ENCODE data around the gene HJURP.

The HJURP gene

GRCh38 chr2:233862261-233862768 is 8.0 kb upstream of the HJURP start:
- H3K4me1 ChIP-seq (ENCODE audit: control insufficient read depth, insufficient read depth, low read length): no peaks in the 10 kb centered on the region
- H3K4me3 ChIP-seq (ENCODE audit: low read length): no peak overlapping the region
- no peaks in the 10 kb centered on the region for H3K9me3 ChIP-seq (ENCODE audit: control insufficient read depth, low read length)

DNA sequence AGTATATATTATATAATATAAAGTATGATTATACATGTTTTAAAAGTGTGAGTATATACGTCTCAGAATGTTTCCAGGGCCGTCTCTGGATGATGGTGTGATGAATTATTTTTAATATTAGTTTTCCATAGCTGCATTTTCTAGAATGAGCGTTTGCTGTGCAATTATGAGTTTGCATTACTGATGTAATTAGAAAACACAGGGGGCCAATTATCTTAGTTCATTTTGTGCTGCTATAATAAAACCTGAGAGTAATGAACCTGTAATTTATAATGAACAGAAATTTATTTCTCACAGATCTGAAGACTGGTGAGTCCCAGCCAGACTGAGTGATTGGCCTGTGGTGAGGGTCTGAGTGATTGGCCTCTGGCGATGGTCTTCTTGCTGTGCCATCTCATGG is 4.0 kb upstream of the HJURP start:
- Histone ChIP-seq H3K9ac (ENCODE audit: low read length) (no peak overlapping the region), H3K27me3 (replicated peaks; ENCODE audit: control insufficient read depth, insufficient read depth, low read length) (no peaks in the 10 kb centered on the region), H3K4me3 (ENCODE audit: low read length) (no peak overlapping the region)

More at GRCh38 chr2:233862261-233862768, 8.0 kb upstream of the HJURP start:
- DNase-seq (ENCODE audit: low read depth): no peak
- no peak overlapping the region for H3K9ac ChIP-seq (ENCODE audit: low read length)
- no peaks in the 10 kb centered on the region for H3K27me3 ChIP-seq (replicated peaks; ENCODE audit: control insufficient read depth, insufficient read depth, low read length)
- H3K36me3 ChIP-seq (ENCODE audit: control insufficient read depth, insufficient read depth, low read length, severe bottlenecking): peaks cover 10% of the 10 kb centered on the region

GRCh38 chr2:233857511-233858141 is 3.3 kb upstream of the HJURP start:
- peak; percentile 23 for DNase-seq (ENCODE audit: low read depth)
- Histone ChIP-seq H3K4me3 (ENCODE audit: low read length) (no peak overlapping the region), H3K9me3 (ENCODE audit: control insufficient read depth, low read length) (no peaks in the 10 kb centered on the region), H3K36me3 (ENCODE audit: control insufficient read depth, insufficient read depth, low read length, severe bottlenecking) (no peaks in the 10 kb centered on the region), H3K9ac (ENCODE audit: low read length) (no peak overlapping the region), H3K4me1 (ENCODE audit: control insufficient read depth, insufficient read depth, low read length) (peaks cover 6% of the 10 kb centered on the region), H3K27me3 (replicated peaks; ENCODE audit: control insufficient read depth, insufficient read depth, low read length) (no peaks in the 10 kb centered on the region)

More for the DNA sequence above, 4.0 kb upstream of the HJURP start:
- no peaks in the 10 kb centered on the region for H3K9me3 ChIP-seq (ENCODE audit: control insufficient read depth, low read length)
- H3K36me3 ChIP-seq (ENCODE audit: control insufficient read depth, insufficient read depth, low read length, severe bottlenecking): no peaks in the 10 kb centered on the region
- DNase-seq (ENCODE audit: low read depth): no peak
- H3K4me1 ChIP-seq (ENCODE audit: control insufficient read depth, insufficient read depth, low read length): peaks cover 6% of the 10 kb centered on the region

GRCh38 chr2:233856184-233856583 is 1.8 kb upstream of the HJURP start:
- peaks cover 6% of the 10 kb centered on the region for H3K4me1 ChIP-seq (ENCODE audit: control insufficient read depth, insufficient read depth, low read length)
- H3K36me3 ChIP-seq (ENCODE audit: control insufficient read depth, insufficient read depth, low read length, severe bottlenecking): no peaks in the 10 kb centered on the region
- no peak overlapping the region for H3K9ac ChIP-seq (ENCODE audit: low read length)
- no peak for DNase-seq (ENCODE audit: low read depth)
- H3K27me3 ChIP-seq (replicated peaks; ENCODE audit: control insufficient read depth, insufficient read depth, low read length): no peaks in the 10 kb centered on the region
- no peaks in the 10 kb centered on the region for H3K9me3 ChIP-seq (ENCODE audit: control insufficient read depth, low read length)
- H3K4me3 ChIP-seq (ENCODE audit: low read length): no peak overlapping the region

- peak overlapping the region; percentile 89 for H3K9ac ChIP-seq (ENCODE audit: low read length)
- no peaks in the 10 kb centered on the region for H3K9me3 ChIP-seq (ENCODE audit: control insufficient read depth, low read length)
- H3K27me3 ChIP-seq (replicated peaks; ENCODE audit: control insufficient read depth, insufficient read depth, low read length): no peaks in the 10 kb centered on the region
- DNase-seq (ENCODE audit: low read depth): no peak
- H3K36me3 ChIP-seq (ENCODE audit: control insufficient read depth, insufficient read depth, low read length, severe bottlenecking): no peaks in the 10 kb centered on the region
- H3K4me1 ChIP-seq (ENCODE audit: control insufficient read depth, insufficient read depth, low read length): peaks cover 6% of the 10 kb centered on the region
- peak overlapping the region; percentile 92 for H3K4me3 ChIP-seq (ENCODE audit: low read length)
Measured at GRCh38 chr2:233855345-233855744, 1.0 kb upstream of the HJURP start.

GRCh38 chr2:233853883-233854240 is 473 bp downstream of the HJURP start:
- H3K9ac ChIP-seq (ENCODE audit: low read length): peak overlapping the region; percentile 89
- no peaks in the 10 kb centered on the region for H3K36me3 ChIP-seq (ENCODE audit: control insufficient read depth, insufficient read depth, low read length, severe bottlenecking)
- no peak for DNase-seq (ENCODE audit: low read depth)
- H3K4me3 ChIP-seq (ENCODE audit: low read length): peak overlapping the region; percentile 92
- H3K27me3 ChIP-seq (replicated peaks; ENCODE audit: control insufficient read depth, insufficient read depth, low read length): no peaks in the 10 kb centered on the region
- H3K9me3 ChIP-seq (ENCODE audit: control insufficient read depth, low read length): no peaks in the 10 kb centered on the region
- H3K4me1 ChIP-seq (ENCODE audit: control insufficient read depth, insufficient read depth, low read length): peaks cover 6% of the 10 kb centered on the region

DNA sequence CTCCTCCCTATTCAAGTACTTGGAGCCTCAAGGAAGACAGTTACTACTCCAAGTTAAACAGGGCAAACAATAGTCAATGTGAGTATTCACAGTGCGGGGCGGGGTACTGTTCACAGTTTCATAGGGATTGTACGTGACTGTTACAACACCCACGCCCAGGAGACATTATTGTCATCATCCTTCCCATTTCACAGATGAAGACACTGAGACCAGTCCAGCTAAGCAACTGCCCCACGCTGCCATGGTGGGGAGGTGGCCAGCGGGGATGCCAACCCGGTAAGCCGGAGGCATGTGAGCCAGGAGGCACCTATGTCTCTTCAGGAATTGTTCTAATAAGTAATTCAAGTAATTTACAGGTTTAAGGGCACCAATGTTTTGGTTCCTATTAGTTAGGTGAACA is 982 bp downstream of the HJURP start:
- Histone ChIP-seq H3K27me3 (replicated peaks; ENCODE audit: control insufficient read depth, insufficient read depth, low read length) (no peaks in the 10 kb centered on the region), H3K36me3 (ENCODE audit: control insufficient read depth, insufficient read depth, low read length, severe bottlenecking) (no peaks in the 10 kb centered on the region), H3K9ac (ENCODE audit: low read length) (peak overlapping the region; percentile 89), H3K4me3 (ENCODE audit: low read length) (peak overlapping the region; percentile 92), H3K4me1 (ENCODE audit: control insufficient read depth, insufficient read depth, low read length) (peaks cover 6% of the 10 kb centered on the region), H3K9me3 (ENCODE audit: control insufficient read depth, low read length) (no peaks in the 10 kb centered on the region)
- peak; percentile 8 for DNase-seq (ENCODE audit: low read depth)

DNA sequence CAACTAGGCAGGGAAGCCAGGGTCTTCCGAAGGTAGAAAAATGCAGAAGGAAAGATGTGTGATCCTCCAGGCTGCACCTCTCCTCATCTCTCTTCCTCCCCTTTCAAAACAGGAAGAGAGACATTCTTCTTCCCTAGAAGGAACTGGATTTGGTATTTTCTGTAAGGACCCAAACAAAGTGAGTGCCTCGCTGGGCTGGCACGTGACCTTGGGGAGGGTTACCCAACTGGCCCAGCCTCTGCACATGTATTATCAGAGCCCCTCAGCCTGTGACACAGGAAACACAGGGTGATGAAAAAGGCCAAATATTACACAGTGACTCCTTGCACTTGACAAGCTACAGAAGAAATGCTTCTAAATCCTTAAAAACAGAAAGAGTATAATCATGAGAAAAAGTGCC is 2.3 kb downstream of the HJURP start:
- Histone ChIP-seq H3K4me3 (ENCODE audit: low read length) (no peak overlapping the region), H3K4me1 (ENCODE audit: control insufficient read depth, insufficient read depth, low read length) (peaks cover 6% of the 10 kb centered on the region), H3K9me3 (ENCODE audit: control insufficient read depth, low read length) (no peaks in the 10 kb centered on the region), H3K36me3 (ENCODE audit: control insufficient read depth, insufficient read depth, low read length, severe bottlenecking) (no peaks in the 10 kb centered on the region), H3K9ac (ENCODE audit: low read length) (no peak overlapping the region), H3K27me3 (replicated peaks; ENCODE audit: control insufficient read depth, insufficient read depth, low read length) (no peaks in the 10 kb centered on the region)
- DNase-seq (ENCODE audit: low read depth): no peak

DNA sequence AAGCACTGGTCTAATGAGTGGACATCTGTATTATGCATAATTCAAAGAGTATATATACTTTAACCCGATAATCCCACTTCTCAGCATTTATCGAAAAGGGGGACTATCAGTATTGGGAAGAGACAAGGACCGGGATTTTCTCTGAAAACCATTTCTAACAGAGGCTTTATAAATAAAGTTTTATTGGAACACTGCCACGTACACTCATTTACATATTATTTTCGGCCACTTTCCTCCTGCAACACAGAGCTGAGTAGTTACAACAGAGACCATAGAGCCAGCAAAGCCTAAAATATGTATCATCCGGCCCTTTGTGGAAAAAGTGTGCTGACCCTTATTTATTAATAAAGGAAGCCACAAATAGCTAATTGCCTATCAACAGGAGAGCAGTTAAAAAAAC is 3.2 kb downstream of the HJURP start:
- no peak overlapping the region for H3K9ac ChIP-seq (ENCODE audit: low read length)
- H3K4me3 ChIP-seq (ENCODE audit: low read length): no peak overlapping the region
- DNase-seq (ENCODE audit: low read depth): no peak
- no peaks in the 10 kb centered on the region for H3K36me3 ChIP-seq (ENCODE audit: control insufficient read depth, insufficient read depth, low read length, severe bottlenecking)
- H3K9me3 ChIP-seq (ENCODE audit: control insufficient read depth, low read length): no peaks in the 10 kb centered on the region
- no peaks in the 10 kb centered on the region for H3K27me3 ChIP-seq (replicated peaks; ENCODE audit: control insufficient read depth, insufficient read depth, low read length)
- peaks cover 6% of the 10 kb centered on the region for H3K4me1 ChIP-seq (ENCODE audit: control insufficient read depth, insufficient read depth, low read length)

DNA sequence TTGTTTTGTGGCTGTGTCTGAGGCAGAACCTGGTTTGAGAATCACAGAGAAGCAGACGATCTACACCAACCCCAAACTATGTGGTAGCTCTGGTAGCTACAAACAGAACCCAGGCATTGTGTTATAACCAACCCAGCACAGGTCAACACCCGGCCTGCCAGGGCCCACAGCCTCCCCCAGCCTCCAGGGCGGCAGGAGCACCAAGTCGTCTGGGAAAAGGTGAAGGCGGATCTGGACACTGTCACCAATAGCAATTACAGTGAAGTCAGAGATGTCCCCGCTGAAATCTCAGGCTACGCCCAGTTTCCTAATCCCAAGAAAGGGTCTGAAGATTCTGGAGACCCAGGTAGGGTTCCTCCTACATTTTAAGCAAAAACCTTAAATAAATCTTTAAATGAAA is 3.6 kb downstream of the HJURP start:
- H3K4me1 ChIP-seq (ENCODE audit: control insufficient read depth, insufficient read depth, low read length): peaks cover 6% of the 10 kb centered on the region
- no peaks in the 10 kb centered on the region for H3K36me3 ChIP-seq (ENCODE audit: control insufficient read depth, insufficient read depth, low read length, severe bottlenecking)
- no peak overlapping the region for H3K4me3 ChIP-seq (ENCODE audit: low read length)

DNA sequence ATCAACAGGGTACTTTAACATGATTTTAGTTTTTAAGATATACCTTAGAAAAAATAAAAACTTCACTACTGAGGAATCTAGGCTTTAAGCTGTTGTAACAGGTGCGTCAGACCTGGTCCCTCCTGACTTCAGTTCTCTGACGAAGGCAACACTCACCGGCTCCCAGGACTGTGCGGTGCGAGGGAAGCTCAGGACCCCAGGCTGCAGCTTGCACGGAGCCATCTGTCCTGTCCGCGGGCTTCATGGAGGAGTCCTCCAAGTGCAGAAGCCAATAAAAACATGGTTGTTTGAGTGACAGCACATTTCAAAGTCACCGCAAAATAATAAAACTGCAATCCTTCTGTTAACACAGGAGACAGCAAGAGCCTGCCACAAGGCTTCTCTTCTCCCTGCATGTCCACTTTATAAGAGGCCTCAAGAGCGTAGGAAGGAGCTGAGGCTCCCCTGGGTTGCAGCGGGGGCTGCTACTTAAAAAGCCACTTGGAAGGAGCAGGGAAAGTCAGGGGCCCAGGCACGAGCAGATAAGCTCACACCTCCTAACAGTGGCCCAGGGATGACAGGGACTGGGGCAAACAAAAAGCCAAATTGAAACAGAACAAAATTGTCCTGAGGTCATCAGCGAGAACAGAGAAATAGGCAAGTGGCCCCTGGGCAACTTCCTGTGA is 4.6 kb downstream of the HJURP start:
- no peak for DNase-seq (ENCODE audit: low read depth)

More for the DNA sequence above, 3.6 kb downstream of the HJURP start:
- Histone ChIP-seq H3K9me3 (ENCODE audit: control insufficient read depth, low read length) (no peaks in the 10 kb centered on the region), H3K9ac (ENCODE audit: low read length) (no peak overlapping the region), H3K27me3 (replicated peaks; ENCODE audit: control insufficient read depth, insufficient read depth, low read length) (no peaks in the 10 kb centered on the region)
- DNase-seq (ENCODE audit: low read depth): no peak

More for the DNA sequence above, 4.6 kb downstream of the HJURP start:
- Histone ChIP-seq H3K36me3 (ENCODE audit: control insufficient read depth, insufficient read depth, low read length, severe bottlenecking) (no peaks in the 10 kb centered on the region), H3K4me3 (ENCODE audit: low read length) (no peak overlapping the region), H3K4me1 (ENCODE audit: control insufficient read depth, insufficient read depth, low read length) (peaks cover 3% of the 10 kb centered on the region), H3K9ac (ENCODE audit: low read length) (no peak overlapping the region), H3K9me3 (ENCODE audit: control insufficient read depth, low read length) (no peaks in the 10 kb centered on the region), H3K27me3 (replicated peaks; ENCODE audit: control insufficient read depth, insufficient read depth, low read length) (no peaks in the 10 kb centered on the region)
